ENCODE data around the gene FAF1.
"Not testable (repeated sequence)": the region's sequence is repeated elsewhere in the genome, so short reads cannot be mapped to it uniquely, and the experiment has no call there.

FAF1 gene

GRCh38 chr1:50959913-50960844 is at the start of gene FAF1:
Gene FAF1, minus strand, starts transcription at chr1:50960267. Its CDS starts 456 bp downstream, at chr1:50959811.
- peak; percentile 100 for DNase-seq

- DNase-seq = no peak
Observed at GRCh38 chr1:51009381-51009780, 49.3 kb upstream of the FAF1 start.

- not testable (repeated sequence) for DNase-seq
Observed at GRCh38 chr1:51005549-51005948, 45.5 kb upstream of the FAF1 start.

GRCh38 chr1:51002516-51002915 is 42.4 kb upstream of the FAF1 start:
- peak in 1 of 2 experiments; percentile 18 for DNase-seq

- DNase-seq = no peak
Observed at GRCh38 chr1:51000651-51001050, 40.6 kb upstream of the FAF1 start.

- no peak for DNase-seq
Observed at GRCh38 chr1:51000160-51000559, 40.1 kb upstream of the FAF1 start.

GRCh38 chr1:50999375-50999774 is 39.3 kb upstream of the FAF1 start:
- DNase-seq = not testable (repeated sequence)

- DNase-seq = no peak
Observed at GRCh38 chr1:50996083-50996482, 36.0 kb upstream of the FAF1 start.

- DNase-seq = peak in 1 of 2 experiments; percentile 34
Observed at GRCh38 chr1:50995651-50996050, 35.6 kb upstream of the FAF1 start.

- no peak for DNase-seq
Observed at GRCh38 chr1:50994997-50995396, 34.9 kb upstream of the FAF1 start.

GRCh38 chr1:50993645-50994044 is 33.6 kb upstream of the FAF1 start:
- no peak for DNase-seq

- DNase-seq = no peak
Observed at GRCh38 chr1:50992532-50993318, 32.7 kb upstream of the FAF1 start.

- no peak for DNase-seq
Observed at GRCh38 chr1:50989694-50990093, 29.6 kb upstream of the FAF1 start.

- DNase-seq = peak in 1 of 2 experiments; percentile 25
Observed at GRCh38 chr1:50986653-50987052, 26.6 kb upstream of the FAF1 start.

- DNase-seq = peak in 1 of 2 experiments; percentile 32
Observed at GRCh38 chr1:50985094-50985493, 25.0 kb upstream of the FAF1 start.

- peak; percentile 40 to 91 for DNase-seq
Observed at GRCh38 chr1:50983219-50983802, 23.2 kb upstream of the FAF1 start.

- peak in 1 of 2 experiments; percentile 58 for DNase-seq
Observed at GRCh38 chr1:50982611-50983010, 22.5 kb upstream of the FAF1 start.

GRCh38 chr1:50981741-50982140 is 21.7 kb upstream of the FAF1 start:
- DNase-seq = peak; percentile 63 to 91

- no peak for DNase-seq
Observed at GRCh38 chr1:50980505-50980904, 20.4 kb upstream of the FAF1 start.

- DNase-seq = peak in 1 of 2 experiments; percentile 47
Observed at GRCh38 chr1:50979937-50980336, 19.9 kb upstream of the FAF1 start.

GRCh38 chr1:50978852-50979781 is 19.1 kb upstream of the FAF1 start:
- DNase-seq = peak; percentile 73 to 86
